HepG2 (cell line): ENCODE data around the gene CISH. TPM values are rescaled to one million over a fixed set of nuclear protein-coding genes. Genes with fewer than 3 reads are reported as not detected.
A peak's percentile ranks its signal among the peaks of the same experiment; 100 is the strongest.

Experiments
- AGO2 ChIP-seq: fragments of 200-400 bp; formaldehyde crosslinking; optimal IDR thresholded peaks from 2 replicates; pipeline ENCODE3; 2017; ENCODE audit warnings: mild to moderate bottlenecking, low read depth, low read length, moderate library complexity
- BRCA1 ChIP-seq: sonication (generic); formaldehyde crosslinking; IDR thresholded peaks from 2 replicates; pipeline ENCODE4 v1.4.0; 2020; ENCODE audit warnings: missing genetic modification reagents
- BRF2 ChIP-seq: sonication (generic); formaldehyde crosslinking; IDR thresholded peaks from 2 replicates; pipeline ENCODE4 v1.8.1; 2022; ENCODE audit warnings: mild to moderate bottlenecking, missing genetic modification reagents
- HNF4A ChIP-seq: sonication (generic); formaldehyde crosslinking; IDR thresholded peaks from 2 replicates; pipeline ENCODE4 v1.4.0; 2020; ENCODE audit warnings: missing genetic modification reagents
- KAT7 ChIP-seq: IDR thresholded peaks from 2 replicates; pipeline ENCODE4 v1.6.1; 2018; ENCODE audit warnings: borderline replicate concordance, missing compliant biosample characterization
- KDM5A ChIP-seq: fragments of 200-600 bp; sonication (generic); IDR thresholded peaks from 2 replicates; pipeline ENCODE4 v1.7.0; 2018; ENCODE audit warnings: antibody characterized with exemption, mild to moderate bottlenecking, low read length, borderline replicate concordance
- MTA3 ChIP-seq: sonication (generic); formaldehyde crosslinking; IDR thresholded peaks from 2 replicates; pipeline ENCODE4 v1.4.0; 2020; ENCODE audit warnings: missing genetic modification reagents
- PCBP1 ChIP-seq: fragments of 200-400 bp; formaldehyde crosslinking; IDR thresholded peaks from 2 replicates; pipeline ENCODE4 v1.6.1; 2017; ENCODE audit warnings: mild to moderate bottlenecking, low read depth, low read length, borderline replicate concordance
- POLR2A ChIP-seq, 2 experiments: IDR thresholded peaks; 2 replicates each; pipeline ENCODE4 v1.6.1; 2011; ENCODE audit warnings: low read depth in 2 of 2, low read length in 2 of 2, mild to moderate bottlenecking in 1 of 2, moderate library complexity in 1 of 2; ENCODE audit not compliant: insufficient read depth in 1 of 2
- RARA ChIP-seq: IDR thresholded peaks from 2 replicates; pipeline ENCODE4 v1.6.1; 2016; ENCODE audit warnings: missing genetic modification reagents, missing compliant biosample characterization
- SRSF1 ChIP-seq: fragments of 200-400 bp; formaldehyde crosslinking; optimal IDR thresholded peaks from 2 replicates; pipeline ENCODE3; 2017; ENCODE audit warnings: mild to moderate bottlenecking, low read depth, low read length, moderate library complexity
- ZBTB1 ChIP-seq: sonication (generic); formaldehyde crosslinking; IDR thresholded peaks from 2 replicates; pipeline ENCODE4 v1.4.0; 2020; ENCODE audit warnings: missing genetic modification reagents, borderline replicate concordance
- ZFP62 ChIP-seq: sonication (generic); formaldehyde crosslinking; IDR thresholded peaks from 2 replicates; pipeline ENCODE4 v1.4.0; 2020; ENCODE audit warnings: missing genetic modification reagents
- ZNF10 ChIP-seq: sonication (generic); formaldehyde crosslinking; IDR thresholded peaks from 2 replicates; pipeline ENCODE4 v1.4.0; 2020; ENCODE audit warnings: mild to moderate bottlenecking, low read depth, missing genetic modification reagents, borderline replicate concordance
- ZNF337 ChIP-seq: sonication (generic); formaldehyde crosslinking; IDR thresholded peaks from 2 replicates; pipeline ENCODE4 v1.5.1; 2020; ENCODE audit warnings: missing genetic modification reagents, low read depth, mild to moderate bottlenecking, borderline replicate concordance
- ZNF569 ChIP-seq: sonication (generic); formaldehyde crosslinking; IDR thresholded peaks from 2 replicates; pipeline ENCODE4 v1.5.0; 2020; ENCODE audit warnings: mild to moderate bottlenecking, missing genetic modification reagents, moderate library complexity, borderline replicate concordance
- ZNF574 ChIP-seq: sonication (generic); formaldehyde crosslinking; IDR thresholded peaks from 2 replicates; pipeline ENCODE4 v1.4.0; 2020; ENCODE audit warnings: missing genetic modification reagents
- ZNF788 ChIP-seq: sonication (generic); formaldehyde crosslinking; IDR thresholded peaks from 2 replicates; pipeline ENCODE4 v1.5.0; 2020; ENCODE audit warnings: mild to moderate bottlenecking, missing genetic modification reagents, borderline replicate concordance
- polyA plus RNA-seq, 8 experiments: library from polyadenylated mRNA; depleted of rRNA in 3 of 8; stranded (reverse) in 7 of 8; unstranded in 1 of 8; fragments of >200 nt; fragmentation: Illumina TruSeq in 4 of 8; extraction: Trizol in 4 of 8; gene quantifications; 2 replicates each; pipeline versions ENCODE4 v1.2.1 to v1.2.3, GENCODE V29; 2011 to 2016; ENCODE audit warnings: low read depth in 4 of 8, missing spikeins in 1 of 8, mixed read lengths in 1 of 8; ENCODE audit not compliant: insufficient read depth in 1 of 8
- total RNA-seq, 5 experiments: library from RNA; depleted of rRNA; stranded (reverse); fragments of >200 nt; fragmentation: Illumina TruSeq; extraction: Trizol; gene quantifications; 2 replicates each; pipeline ENCODE4 v1.2.3, GENCODE V29; 2016; ENCODE audit warnings: low read depth in 1 of 5
- TF ChIP-seq, protein P1 (sequence below): sonication (generic); formaldehyde crosslinking; IDR thresholded peaks from 2 replicates; pipeline ENCODE4 v1.9.0; 2021; ENCODE audit warnings: missing genetic modification reagents, borderline replicate concordance
- TF ChIP-seq, protein P2 (sequence below): sonication (generic); formaldehyde crosslinking; IDR thresholded peaks from 2 replicates; pipeline ENCODE4 v1.5.1; 2020; ENCODE audit warnings: mild to moderate bottlenecking, moderate library complexity, missing genetic modification reagents

CISH gene
- total and polyA plus RNA-seq, 2 of the 13 experiments (the other 11 are each of a cell fraction or from before 2014, with no cell fraction given), result 0.91 to 1.5 TPM

- TF ChIP-seq ZNF10 (CRISPR knock-in tag) (no peak), ZBTB1 (CRISPR knock-in tag) (no peak), ZNF337 (CRISPR knock-in tag) (no peak), MTA3 (no peak), KAT7 (CRISPR knock-in tag) (peak; percentile 73; the same call in 1 of the 2 replicates), PCBP1 (no peak), BRF2 (CRISPR knock-in tag) (no peak), ZFP62 (CRISPR knock-in tag) (no peak), ZNF574 (CRISPR knock-in tag) (peak; percentile 54), ZNF788 (no peak; the same call in 1 of the 2 replicates), KDM5A (no peak), SRSF1 (no peak), RARA (CRISPR knock-in tag) (peak; percentile 59), ZNF569 (CRISPR knock-in tag) (no peak), BRCA1 (CRISPR knock-in tag) (no peak; the same call in 1 of the 2 replicates), HNF4A (CRISPR knock-in tag) (peak; percentile 97), POLR2A (IDR thresholded peaks at IDR 0.05; ENCODE audit: insufficient read depth in 1 of 2, low read depth in 2 of 2, low read length in 2 of 2) (peak; percentile 40 to 44; a peak in 2 of 4 replicates), AGO2 (peak; percentile 61)
- TF ChIP-seq, protein P1, sequence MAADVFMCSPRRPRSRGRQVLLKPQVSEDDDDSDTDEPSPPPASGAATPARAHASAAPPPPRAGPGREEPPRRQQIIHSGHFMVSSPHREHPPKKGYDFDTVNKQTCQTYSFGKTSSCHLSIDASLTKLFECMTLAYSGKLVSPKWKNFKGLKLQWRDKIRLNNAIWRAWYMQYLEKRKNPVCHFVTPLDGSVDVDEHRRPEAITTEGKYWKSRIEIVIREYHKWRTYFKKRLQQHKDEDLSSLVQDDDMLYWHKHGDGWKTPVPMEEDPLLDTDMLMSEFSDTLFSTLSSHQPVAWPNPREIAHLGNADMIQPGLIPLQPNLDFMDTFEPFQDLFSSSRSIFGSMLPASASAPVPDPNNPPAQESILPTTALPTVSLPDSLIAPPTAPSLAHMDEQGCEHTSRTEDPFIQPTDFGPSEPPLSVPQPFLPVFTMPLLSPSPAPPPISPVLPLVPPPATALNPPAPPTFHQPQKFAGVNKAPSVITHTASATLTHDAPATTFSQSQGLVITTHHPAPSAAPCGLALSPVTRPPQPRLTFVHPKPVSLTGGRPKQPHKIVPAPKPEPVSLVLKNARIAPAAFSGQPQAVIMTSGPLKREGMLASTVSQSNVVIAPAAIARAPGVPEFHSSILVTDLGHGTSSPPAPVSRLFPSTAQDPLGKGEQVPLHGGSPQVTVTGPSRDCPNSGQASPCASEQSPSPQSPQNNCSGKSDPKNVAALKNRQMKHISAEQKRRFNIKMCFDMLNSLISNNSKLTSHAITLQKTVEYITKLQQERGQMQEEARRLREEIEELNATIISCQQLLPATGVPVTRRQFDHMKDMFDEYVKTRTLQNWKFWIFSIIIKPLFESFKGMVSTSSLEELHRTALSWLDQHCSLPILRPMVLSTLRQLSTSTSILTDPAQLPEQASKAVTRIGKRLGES (CRISPR knock-in tag), result 0 out of 2 replicates have a peak, but pooled peaks have one; percentile 63
- TF ChIP-seq, protein P2, sequence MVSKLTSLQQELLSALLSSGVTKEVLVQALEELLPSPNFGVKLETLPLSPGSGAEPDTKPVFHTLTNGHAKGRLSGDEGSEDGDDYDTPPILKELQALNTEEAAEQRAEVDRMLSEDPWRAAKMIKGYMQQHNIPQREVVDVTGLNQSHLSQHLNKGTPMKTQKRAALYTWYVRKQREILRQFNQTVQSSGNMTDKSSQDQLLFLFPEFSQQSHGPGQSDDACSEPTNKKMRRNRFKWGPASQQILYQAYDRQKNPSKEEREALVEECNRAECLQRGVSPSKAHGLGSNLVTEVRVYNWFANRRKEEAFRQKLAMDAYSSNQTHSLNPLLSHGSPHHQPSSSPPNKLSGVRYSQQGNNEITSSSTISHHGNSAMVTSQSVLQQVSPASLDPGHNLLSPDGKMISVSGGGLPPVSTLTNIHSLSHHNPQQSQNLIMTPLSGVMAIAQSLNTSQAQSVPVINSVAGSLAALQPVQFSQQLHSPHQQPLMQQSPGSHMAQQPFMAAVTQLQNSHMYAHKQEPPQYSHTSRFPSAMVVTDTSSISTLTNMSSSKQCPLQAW (CRISPR knock-in tag), result peak; percentile 38; the same call in 1 of the 2 replicates
These were observed 23.5 kb downstream of the CISH start (continued) for GRCh38 chr3:50587806-50588758.
